H9 (cell line): Measurements from ENCODE around the gene POLR2M. TPM values are rescaled to one million over a fixed set of nuclear protein-coding genes. Genes with fewer than 3 reads are reported as not detected.

ENCODE experiments used
- DNase-seq: peaks from one replicate; pipeline ENCODE4 v3.0.0-alpha.2; 2017
- H2AFZ ChIP-seq: one replicate; pipeline ENCODE4 v1.6.1; 2013; ENCODE audit warnings: mild to moderate bottlenecking, low read length, control low read depth, moderate library complexity
- H2AK5ac ChIP-seq: 2 replicates; pipeline ENCODE4 v1.6.1; 2013; ENCODE audit warnings: low read length, control low read depth, mixed read lengths; ENCODE audit not compliant: insufficient read length
- H2BK120ac ChIP-seq: one replicate; pipeline ENCODE4 v1.6.1; 2013; ENCODE audit warnings: low read depth, mild to moderate bottlenecking, low read length, control low read depth, inconsistent platforms; ENCODE audit not compliant: poor library complexity, severe bottlenecking
- H2BK12ac ChIP-seq: 2 replicates; pipeline ENCODE4 v1.6.1; 2013; ENCODE audit warnings: low read length, control low read depth, mixed read lengths, low read depth; ENCODE audit not compliant: insufficient read length
- H2BK15ac ChIP-seq: 2 replicates; pipeline ENCODE4 v1.6.1; 2013; ENCODE audit warnings: low read depth, low read length, control low read depth
- H2BK20ac ChIP-seq: one replicate; pipeline ENCODE4 v1.6.1; 2013; ENCODE audit warnings: low read depth, mild to moderate bottlenecking, low read length, control low read depth, inconsistent platforms; ENCODE audit not compliant: poor library complexity, severe bottlenecking
- H2BK5ac ChIP-seq: 2 replicates; pipeline ENCODE4 v1.6.1; 2013; ENCODE audit warnings: low read length, control low read depth, mixed read lengths; ENCODE audit not compliant: insufficient read length
- H3K14ac ChIP-seq: 2 replicates; pipeline ENCODE4 v1.6.1; 2013; ENCODE audit warnings: low read length, control low read depth; ENCODE audit not compliant: insufficient read depth
- H3K18ac ChIP-seq: 2 replicates; pipeline ENCODE4 v1.6.1; 2013; ENCODE audit warnings: low read depth, mild to moderate bottlenecking, mixed read lengths, low read length, control low read depth; ENCODE audit not compliant: insufficient read length
- H3K23ac ChIP-seq: 2 replicates; pipeline ENCODE4 v1.6.1; 2013; ENCODE audit warnings: low read length, control low read depth, mixed read lengths, low read depth; ENCODE audit not compliant: insufficient read length
- H3K23me2 ChIP-seq: 2 replicates; pipeline ENCODE4 v1.6.1; 2013; ENCODE audit warnings: low read depth, mild to moderate bottlenecking, mixed read lengths, low read length, control low read depth; ENCODE audit not compliant: insufficient read length, poor library complexity, severe bottlenecking
- H3K27ac ChIP-seq: 2 replicates; pipeline ENCODE4 v1.5.1; 2013; ENCODE audit warnings: low read length, control low read depth, mixed read lengths, low read depth; ENCODE audit not compliant: insufficient read length
- H3K27me3 ChIP-seq: 2 replicates; pipeline ENCODE4 v1.6.1; 2013; ENCODE audit warnings: low read length, control low read depth, inconsistent platforms; ENCODE audit not compliant: insufficient read depth
- H3K4ac ChIP-seq: 2 replicates; pipeline ENCODE4 v1.6.1; 2013; ENCODE audit warnings: low read depth, mild to moderate bottlenecking, control low read depth, inconsistent platforms, low read length, moderate library complexity
- H3K4me1 ChIP-seq: 2 replicates; pipeline ENCODE4 v1.6.1; 2013; ENCODE audit warnings: low read length, control low read depth, inconsistent platforms; ENCODE audit not compliant: insufficient read depth
- H3K4me2 ChIP-seq: 2 replicates; pipeline ENCODE4 v1.6.1; 2013; ENCODE audit warnings: low read length, control low read depth, mixed read lengths; ENCODE audit not compliant: insufficient read length, insufficient read depth
- H3K56ac ChIP-seq: 2 replicates; pipeline ENCODE4 v1.6.1; 2013; ENCODE audit warnings: low read depth, mild to moderate bottlenecking, mixed read lengths, low read length, control low read depth; ENCODE audit not compliant: insufficient read length
- H3K79me1 ChIP-seq: 2 replicates; pipeline ENCODE4 v1.6.1; 2013; ENCODE audit warnings: low read depth, mild to moderate bottlenecking, moderate library complexity, low read length, control low read depth, inconsistent platforms; ENCODE audit not compliant: insufficient read depth, poor library complexity, severe bottlenecking
- H3K79me2 ChIP-seq: 2 replicates; pipeline ENCODE4 v1.6.1; 2013; ENCODE audit warnings: low read length, control low read depth, inconsistent platforms; ENCODE audit not compliant: insufficient read depth
- H3K9ac ChIP-seq: 2 replicates; pipeline ENCODE4 v1.6.1; 2013; ENCODE audit warnings: low read length, control low read depth, mixed read lengths; ENCODE audit not compliant: insufficient read length; ENCODE audit errors: extremely low read depth
- H3K9me3 ChIP-seq: one replicate; pipeline ENCODE4 v1.6.1; 2013; ENCODE audit warnings: low read depth, low read length, inconsistent platforms; ENCODE audit not compliant: control insufficient read depth
- H3T11ph ChIP-seq: one replicate; pipeline ENCODE4 v1.6.1; 2013; ENCODE audit warnings: mild to moderate bottlenecking, low read length, control low read depth, inconsistent platforms
- H4K20me1 ChIP-seq: one replicate; pipeline ENCODE4 v1.6.1; 2013; ENCODE audit not compliant: control insufficient read depth, insufficient read length, insufficient read depth
- H4K5ac ChIP-seq: 2 replicates; pipeline ENCODE4 v1.6.1; 2013; ENCODE audit warnings: low read depth, mild to moderate bottlenecking, mixed read lengths, low read length, control low read depth; ENCODE audit not compliant: insufficient read length
- H4K8ac ChIP-seq: replicated peaks from 2 replicates; pipeline ENCODE4 v1.6.1; 2013; ENCODE audit warnings: low read length, control low read depth, mixed read lengths, low read depth; ENCODE audit not compliant: insufficient read length
- H4K91ac ChIP-seq: 2 replicates; pipeline ENCODE4 v1.6.1; 2013; ENCODE audit warnings: low read depth, mild to moderate bottlenecking, moderate library complexity, mixed read lengths, low read length, control low read depth; ENCODE audit not compliant: insufficient read length
- H3K27ac Mint-ChIP-seq, 3 experiments: 2 replicates in 2 of 3; 3 replicates in 1 of 3; pipeline ENCODE4 v1.8.0; 2020 to 2021; ENCODE audit warnings: mixed read lengths in 3 of 3, mild to moderate bottlenecking in 1 of 3, moderate library complexity in 1 of 3
- H3K27me3 Mint-ChIP-seq: 2 replicates; pipeline ENCODE4 v1.8.0; 2021; ENCODE audit warnings: low read depth, mild to moderate bottlenecking, moderate library complexity, mixed read lengths
- H3K36me3 Mint-ChIP-seq, 3 experiments: 2 replicates in 2 of 3; 3 replicates in 1 of 3; pipeline ENCODE4 v1.8.0; 2020 to 2021; ENCODE audit warnings: low read depth in 3 of 3, mixed read lengths in 3 of 3; ENCODE audit not compliant: insufficient read depth in 1 of 3
- H3K4me1 Mint-ChIP-seq, 2 experiments: 2 replicates each; pipeline ENCODE4 v1.8.0; 2020; ENCODE audit warnings: mixed read lengths in 2 of 2
- H3K4me3 Mint-ChIP-seq, 2 experiments: 2 replicates in 1 of 2; 3 replicates in 1 of 2; pipeline ENCODE4 v1.8.0; 2020 to 2021; ENCODE audit warnings: mild to moderate bottlenecking in 2 of 2, mixed read lengths in 2 of 2, moderate library complexity in 1 of 2
- H3K9me3 Mint-ChIP-seq, 2 experiments: 2 replicates in 1 of 2; 3 replicates in 1 of 2; pipeline ENCODE4 v1.8.0; 2020; ENCODE audit warnings: mild to moderate bottlenecking in 2 of 2, mixed read lengths in 2 of 2, moderate library complexity in 1 of 2
- WGBS: extraction: QIAGEN DNeasy Blood & Tissue Kit; methylation state at CpG from one replicate; pipeline ENCODE4 v1.1.7; 2013; ENCODE audit warnings: missing lambda C conversion rate, low lambda C conversion rate, mixed read lengths; ENCODE audit not compliant: insufficient read length; ENCODE audit errors: extremely low coverage; 5-methylcytosine and 5-hydroxymethylcytosine counted together
- total RNA-seq: library from RNA; stranded (reverse); gene quantifications from 2 replicates; pipeline ENCODE4 v1.2.1, GENCODE V29; 2021
- TF ChIP-seq, protein P1 (sequence below): fragments of 200-600 bp; sonication (generic); conservative IDR thresholded peaks from 3 replicates; pipeline ENCODE4 v1.8.0; 2021; ENCODE audit warnings: antibody characterized with exemption, mild to moderate bottlenecking

Gene POLR2M
- total RNA-seq, 1 experiment from 2014 or later: 67.3 TPM

DNA sequence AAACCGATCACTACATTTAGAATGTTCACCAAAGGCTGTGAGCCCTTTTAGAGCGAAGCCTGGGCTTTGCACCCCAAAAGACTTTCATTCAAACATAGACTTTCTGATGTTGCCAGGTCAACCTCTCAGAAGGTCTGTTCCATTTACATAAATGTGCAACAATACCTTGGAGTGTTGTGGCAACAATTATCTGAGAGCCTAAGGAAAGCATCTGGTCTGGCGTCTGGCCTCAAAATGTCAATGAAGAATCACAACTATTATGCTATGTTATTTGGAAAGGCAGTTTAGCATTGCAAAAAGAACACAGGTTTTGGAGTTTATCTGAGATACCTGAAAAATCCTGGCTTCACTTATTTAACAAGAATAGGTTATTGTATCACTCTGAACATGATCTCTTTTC lies 50.0 kb downstream of the POLR2M start:
- Histone ChIP-seq H3K23me2 (no peaks in the 10 kb centered on the region), H4K8ac (no peak overlapping the region), H2BK5ac (no peak overlapping the region), H3K9me3 (no peaks in the 10 kb centered on the region), H3K79me2 (no peaks in the 10 kb centered on the region), H3K4me1 (no peaks in the 10 kb centered on the region), H3K56ac (no peak overlapping the region), H2BK120ac (no peak overlapping the region), H2AFZ (no peak overlapping the region), H2BK20ac (no peak overlapping the region), H4K20me1 (no peaks in the 10 kb centered on the region), H3K4ac (no peak overlapping the region), H3K14ac (no peak overlapping the region), H3K9ac (no peak overlapping the region), H2BK12ac (no peak overlapping the region), H2BK15ac (no peak overlapping the region), H3K27ac (no peak overlapping the region), H3K27me3 (no peaks in the 10 kb centered on the region), H3K18ac (no peak overlapping the region), H3K79me1 (no peaks in the 10 kb centered on the region), H2AK5ac (no peak overlapping the region), H4K91ac (no peak overlapping the region), H3T11ph (no peak overlapping the region), H4K5ac (no peak overlapping the region), H3K23ac (no peak overlapping the region), H3K4me2 (no peak overlapping the region)
- Mint-ChIP-seq H3K9me3 (no peaks in the 10 kb centered on the region), H3K4me1 (peaks cover 11 to 27% of the 10 kb centered on the region in 2 experiments), H3K36me3 (no peaks in the 10 kb centered on the region; a peak in 1 of 7 replicates), H3K27ac (no peak overlapping the region), H3K27me3 (no peaks in the 10 kb centered on the region; the same call in 1 of the 2 replicates), H3K4me3 (no peak overlapping the region)
- DNase-seq: no peak
- no CpG with 5 or more reads among the region's 3 CpGs for WGBS
- TF ChIP-seq, protein P1, sequence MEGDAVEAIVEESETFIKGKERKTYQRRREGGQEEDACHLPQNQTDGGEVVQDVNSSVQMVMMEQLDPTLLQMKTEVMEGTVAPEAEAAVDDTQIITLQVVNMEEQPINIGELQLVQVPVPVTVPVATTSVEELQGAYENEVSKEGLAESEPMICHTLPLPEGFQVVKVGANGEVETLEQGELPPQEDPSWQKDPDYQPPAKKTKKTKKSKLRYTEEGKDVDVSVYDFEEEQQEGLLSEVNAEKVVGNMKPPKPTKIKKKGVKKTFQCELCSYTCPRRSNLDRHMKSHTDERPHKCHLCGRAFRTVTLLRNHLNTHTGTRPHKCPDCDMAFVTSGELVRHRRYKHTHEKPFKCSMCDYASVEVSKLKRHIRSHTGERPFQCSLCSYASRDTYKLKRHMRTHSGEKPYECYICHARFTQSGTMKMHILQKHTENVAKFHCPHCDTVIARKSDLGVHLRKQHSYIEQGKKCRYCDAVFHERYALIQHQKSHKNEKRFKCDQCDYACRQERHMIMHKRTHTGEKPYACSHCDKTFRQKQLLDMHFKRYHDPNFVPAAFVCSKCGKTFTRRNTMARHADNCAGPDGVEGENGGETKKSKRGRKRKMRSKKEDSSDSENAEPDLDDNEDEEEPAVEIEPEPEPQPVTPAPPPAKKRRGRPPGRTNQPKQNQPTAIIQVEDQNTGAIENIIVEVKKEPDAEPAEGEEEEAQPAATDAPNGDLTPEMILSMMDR: no peak
